A673 (cell line): ENCODE measurements around the gene FBLN2. TPM values are rescaled to one million over a fixed set of nuclear protein-coding genes. Genes with fewer than 3 reads are reported as not detected.

Source experiments
- BruUV-seq: library from RNA; stranded (reverse); fragments of 400-500 nt; replicated peaks from 2 replicates; lab custom pipeline; 2021; lab: Mats Ljungman, UMichigan
- CTCF ChIA-PET: fragments of 300-600 bp; sonication (Branson Sonifier 250); formaldehyde crosslinking; loops from one replicate; lab custom pipeline; 2022; ENCODE audit warnings: antibody characterized with exemption; lab: Charles Lee
- POLR2A ChIA-PET: fragments of 300-600 bp; sonication (Branson Sonifier 250); formaldehyde crosslinking; loops from one replicate; lab custom pipeline; 2022; ENCODE audit warnings: antibody characterized with exemption; ENCODE audit not compliant: low non-redundant PET; lab: Charles Lee
- DNase-seq: peaks from one replicate; pipeline ENCODE4 v3.0.0-alpha.2; 2015; ENCODE audit warnings: low spot score
- H3K27ac ChIP-seq: fragments of 200-600 bp; sonication (generic); 2 replicates; pipeline ENCODE4 v1.5.1; 2016; ENCODE audit warnings: mixed run types, low read depth, mild to moderate bottlenecking, mixed read lengths, antibody characterized with exemption, low read length; ENCODE audit not compliant: poor library complexity, severe bottlenecking
- H3K27me3 ChIP-seq: fragments of 200-600 bp; sonication (generic); replicated peaks from 2 replicates; pipeline ENCODE4 v1.6.1; 2017; ENCODE audit warnings: mixed run types, low read depth, mild to moderate bottlenecking, mixed read lengths, antibody characterized with exemption, low read length; ENCODE audit not compliant: insufficient read depth, poor library complexity
- H3K36me3 ChIP-seq: fragments of 200-600 bp; sonication (generic); 2 replicates; pipeline ENCODE4 v1.6.1; 2016; ENCODE audit warnings: mixed run types, mild to moderate bottlenecking, mixed read lengths, antibody characterized with exemption, low read length; ENCODE audit not compliant: insufficient read depth, poor library complexity, severe bottlenecking
- H3K4me1 ChIP-seq: fragments of 200-600 bp; sonication (generic); 2 replicates; pipeline ENCODE4 v1.6.1; 2017; ENCODE audit warnings: mixed run types, mild to moderate bottlenecking, mixed read lengths, antibody characterized with exemption, low read length; ENCODE audit not compliant: insufficient read depth, poor library complexity, severe bottlenecking
- H3K4me3 ChIP-seq: fragments of 200-600 bp; sonication (generic); 2 replicates; pipeline ENCODE4 v1.5.1; 2016; ENCODE audit warnings: low read depth, mixed run types, mild to moderate bottlenecking, mixed read lengths, low read length; ENCODE audit not compliant: poor library complexity, severe bottlenecking
- H3K9me3 ChIP-seq: fragments of 200-600 bp; sonication (generic); 2 replicates; pipeline ENCODE4 v1.6.1; 2016; ENCODE audit warnings: mixed run types, low read depth, mild to moderate bottlenecking, mixed read lengths, antibody characterized with exemption, low read length; ENCODE audit not compliant: poor library complexity, severe bottlenecking
- EZH2 ChIP-seq: fragments of 200-600 bp; sonication (generic); IDR thresholded peaks from 2 replicates; pipeline ENCODE4 v1.6.1; 2017; ENCODE audit warnings: borderline replicate concordance, low read depth, mild to moderate bottlenecking, mixed read lengths, antibody characterized with exemption, low read length; ENCODE audit not compliant: poor library complexity, severe bottlenecking
- intact Hi-C: fragments of 100-400 bp; cut with micrococcal nuclease; formaldehyde crosslinking; loops from one replicate; pipeline ENCODE4 v1.10.0; 2022; ENCODE audit not compliant: unreplicated experiment
- total RNA-seq: library from RNA; stranded (reverse); gene quantifications from 2 replicates; pipeline ENCODE4 v1.2.3, GENCODE V29; 2021
- TF ChIP-seq, protein P1 (sequence below): fragments of 300-800, 200-600 bp; sonication (generic); conservative IDR thresholded peaks from 2 replicates; pipeline ENCODE4 v1.5.1; 2017; ENCODE audit warnings: low read depth, mild to moderate bottlenecking, antibody characterized with exemption, low read length, moderate library complexity, mixed read lengths

Gene FBLN2
- total RNA-seq, 1 experiment from 2014 or later = 0.71 TPM

- no peaks in the 10 kb centered on the region for H3K36me3 ChIP-seq
- H3K4me3 ChIP-seq = no peak overlapping the region
- no TSS peak for BruUV-seq
- no peak for DNase-seq
- no peaks in the 10 kb centered on the region for H3K4me1 ChIP-seq
- intact Hi-C loops = no loop called here
- CTCF ChIA-PET = no interaction called here
- TF ChIP-seq, protein P1, sequence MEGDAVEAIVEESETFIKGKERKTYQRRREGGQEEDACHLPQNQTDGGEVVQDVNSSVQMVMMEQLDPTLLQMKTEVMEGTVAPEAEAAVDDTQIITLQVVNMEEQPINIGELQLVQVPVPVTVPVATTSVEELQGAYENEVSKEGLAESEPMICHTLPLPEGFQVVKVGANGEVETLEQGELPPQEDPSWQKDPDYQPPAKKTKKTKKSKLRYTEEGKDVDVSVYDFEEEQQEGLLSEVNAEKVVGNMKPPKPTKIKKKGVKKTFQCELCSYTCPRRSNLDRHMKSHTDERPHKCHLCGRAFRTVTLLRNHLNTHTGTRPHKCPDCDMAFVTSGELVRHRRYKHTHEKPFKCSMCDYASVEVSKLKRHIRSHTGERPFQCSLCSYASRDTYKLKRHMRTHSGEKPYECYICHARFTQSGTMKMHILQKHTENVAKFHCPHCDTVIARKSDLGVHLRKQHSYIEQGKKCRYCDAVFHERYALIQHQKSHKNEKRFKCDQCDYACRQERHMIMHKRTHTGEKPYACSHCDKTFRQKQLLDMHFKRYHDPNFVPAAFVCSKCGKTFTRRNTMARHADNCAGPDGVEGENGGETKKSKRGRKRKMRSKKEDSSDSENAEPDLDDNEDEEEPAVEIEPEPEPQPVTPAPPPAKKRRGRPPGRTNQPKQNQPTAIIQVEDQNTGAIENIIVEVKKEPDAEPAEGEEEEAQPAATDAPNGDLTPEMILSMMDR = no peak
- no peak for TF ChIP-seq EZH2
- POLR2A ChIA-PET = no interaction called here
- no peak overlapping the region for H3K27ac ChIP-seq
- no peaks in the 10 kb centered on the region for H3K27me3 ChIP-seq
- no peaks in the 10 kb centered on the region for H3K9me3 ChIP-seq
Measured at GRCh38 chr3:13620281-13620680, 71.4 kb downstream of the FBLN2 start.

- CTCF ChIA-PET = no interaction called here
- no peaks in the 10 kb centered on the region for H3K27me3 ChIP-seq
- POLR2A ChIA-PET = no interaction called here
- no peak overlapping the region for H3K4me3 ChIP-seq
- BruUV-seq = no TSS peak
- no peaks in the 10 kb centered on the region for H3K36me3 ChIP-seq
- no peak for TF ChIP-seq EZH2
- TF ChIP-seq, protein P1 = no peak
- no peak for DNase-seq
- intact Hi-C loops = no loop called here
- no peaks in the 10 kb centered on the region for H3K9me3 ChIP-seq
- H3K27ac ChIP-seq = no peak overlapping the region
- no peaks in the 10 kb centered on the region for H3K4me1 ChIP-seq
Measured at GRCh38 chr3:13620776-13621365, 71.9 kb downstream of the FBLN2 start.

DNA sequence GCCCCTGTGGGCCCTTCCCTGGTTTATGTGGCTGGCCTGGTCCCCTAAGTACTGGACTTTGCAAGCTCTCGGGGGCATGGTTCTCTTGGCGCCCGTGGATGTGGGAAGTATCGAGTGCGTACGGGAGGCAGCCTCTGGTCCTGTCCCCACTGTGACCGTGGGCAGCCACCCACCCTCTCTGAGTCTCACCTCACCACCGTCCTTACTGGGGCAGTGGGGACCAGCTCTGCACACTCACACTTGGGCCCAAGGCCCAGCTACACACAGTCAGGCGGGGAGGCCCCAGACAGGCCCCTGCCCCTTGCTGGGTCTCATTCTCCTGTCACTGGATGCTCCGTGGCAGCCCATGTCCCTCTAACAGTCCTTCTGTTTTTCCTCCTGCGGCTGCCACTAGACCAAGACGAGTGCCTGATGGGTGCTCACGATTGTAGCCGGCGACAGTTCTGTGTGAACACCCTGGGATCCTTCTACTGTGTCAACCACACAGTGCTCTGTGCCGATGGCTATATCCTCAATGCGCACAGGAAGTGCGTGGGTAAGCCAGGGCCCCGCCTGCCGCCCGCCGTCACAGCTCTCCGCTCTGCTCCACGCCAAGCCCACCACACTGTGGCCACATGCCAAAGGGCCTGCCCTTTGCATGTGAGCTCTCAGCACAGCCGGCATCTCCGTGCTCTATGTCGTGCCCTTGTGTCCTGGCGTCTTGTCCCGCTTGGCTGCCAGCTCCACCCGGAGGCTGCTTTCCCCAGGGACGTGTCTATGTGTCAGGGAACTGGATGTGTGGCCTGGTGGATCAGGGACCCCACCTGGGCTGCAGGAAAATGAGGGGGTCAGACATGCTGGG is 72.7 kb downstream of the FBLN2 start:
- TF ChIP-seq EZH2 = no peak
- TF ChIP-seq, protein P1 = no peak
- no peak overlapping the region for H3K4me3 ChIP-seq
- H3K9me3 ChIP-seq = no peaks in the 10 kb centered on the region
- no peaks in the 10 kb centered on the region for H3K27me3 ChIP-seq
- ChIA-PET POLR2A (no interaction called here), CTCF (no interaction called here)
- intact Hi-C loops = no loop called here
- DNase-seq = no peak
- no peaks in the 10 kb centered on the region for H3K4me1 ChIP-seq
- no peak overlapping the region for H3K27ac ChIP-seq
- no TSS peak for BruUV-seq
- no peaks in the 10 kb centered on the region for H3K36me3 ChIP-seq
